Glutamatergic neuron (in vitro differentiated cells): ENCODE results near the gene CCZ1B. TPM values are rescaled to one million over a fixed set of nuclear protein-coding genes. Genes with fewer than 3 reads are reported as not detected.
"Not testable (repeated sequence)": the region's sequence is repeated elsewhere in the genome, so short reads cannot be mapped to it uniquely, and the experiment has no call there.

Source experiments
- DNase-seq: peaks from one replicate; pipeline ENCODE4 v3.0.0; 2022
- H3K27ac Mint-ChIP-seq: one replicate; pipeline ENCODE4 v1.8.0; 2020; ENCODE audit warnings: mild to moderate bottlenecking, mixed read lengths, inconsistent platforms; ENCODE audit not compliant: unreplicated experiment
- H3K27me3 Mint-ChIP-seq: one replicate; pipeline ENCODE4 v1.8.0; 2020; ENCODE audit warnings: mild to moderate bottlenecking, moderate library complexity, mixed read lengths, inconsistent platforms; ENCODE audit not compliant: unreplicated experiment
- H3K36me3 Mint-ChIP-seq: one replicate; pipeline ENCODE4 v1.8.0; 2020; ENCODE audit warnings: mild to moderate bottlenecking, mixed read lengths, inconsistent platforms; ENCODE audit not compliant: unreplicated experiment
- H3K4me1 Mint-ChIP-seq: one replicate; pipeline ENCODE4 v1.8.0; 2020; ENCODE audit warnings: mild to moderate bottlenecking, low read depth, mixed read lengths, inconsistent platforms; ENCODE audit not compliant: unreplicated experiment
- H3K4me3 Mint-ChIP-seq: one replicate; pipeline ENCODE4 v1.8.0; 2020; ENCODE audit warnings: mild to moderate bottlenecking, mixed read lengths, inconsistent platforms; ENCODE audit not compliant: unreplicated experiment
- H3K9me3 Mint-ChIP-seq: one replicate; pipeline ENCODE4 v1.8.0; 2020; ENCODE audit warnings: mild to moderate bottlenecking, moderate library complexity, mixed read lengths, inconsistent platforms; ENCODE audit not compliant: unreplicated experiment
- total RNA-seq: library from RNA; stranded (reverse); fragmentation: NEBNext Ultra II Directional; extraction: Animal tissue kit (Norgen Biotek cat#: 25700); gene quantifications from one replicate; pipeline ENCODE4 v1.2.1, GENCODE V29; 2021; ENCODE audit not compliant: unreplicated experiment

The CCZ1B gene
- total RNA-seq, 1 donor from 2014 or later = 123 TPM

GRCh38 chr7:6807393-6807918 is 18.6 kb downstream of the CCZ1B start:
- H3K9me3 Mint-ChIP-seq, H3K27ac Mint-ChIP-seq, DNase-seq, H3K4me3 Mint-ChIP-seq, H3K4me1 Mint-ChIP-seq, H3K36me3 Mint-ChIP-seq, H3K27me3 Mint-ChIP-seq: not testable (repeated sequence)

GRCh38 chr7:6800331-6800730 is 25.7 kb downstream of the CCZ1B start:
- not testable (repeated sequence) for H3K4me1 Mint-ChIP-seq, H3K36me3 Mint-ChIP-seq, H3K27ac Mint-ChIP-seq, H3K4me3 Mint-ChIP-seq, H3K27me3 Mint-ChIP-seq, DNase-seq, H3K9me3 Mint-ChIP-seq

GRCh38 chr7:6799887-6800286 is 26.2 kb downstream of the CCZ1B start:
- not testable (repeated sequence) for H3K36me3 Mint-ChIP-seq, H3K4me1 Mint-ChIP-seq, H3K27me3 Mint-ChIP-seq, DNase-seq, H3K9me3 Mint-ChIP-seq, H3K4me3 Mint-ChIP-seq, H3K27ac Mint-ChIP-seq

- not testable (repeated sequence) for DNase-seq, H3K4me3 Mint-ChIP-seq, H3K36me3 Mint-ChIP-seq, H3K27me3 Mint-ChIP-seq, H3K9me3 Mint-ChIP-seq, H3K27ac Mint-ChIP-seq, H3K4me1 Mint-ChIP-seq
Measured at GRCh38 chr7:6798047-6798446, 28.0 kb downstream of the CCZ1B start.

- not testable (repeated sequence) for H3K36me3 Mint-ChIP-seq, H3K9me3 Mint-ChIP-seq, DNase-seq, H3K4me3 Mint-ChIP-seq, H3K27ac Mint-ChIP-seq, H3K27me3 Mint-ChIP-seq, H3K4me1 Mint-ChIP-seq
Measured at GRCh38 chr7:6797218-6797617, 28.9 kb downstream of the CCZ1B start.

- not testable (repeated sequence) for H3K27me3 Mint-ChIP-seq
Measured at GRCh38 chr7:6794276-6794675, 31.8 kb downstream of the CCZ1B start.

GRCh38 chr7:6792113-6792872 is 33.8 kb downstream of the CCZ1B start:
- H3K27me3 Mint-ChIP-seq, H3K4me1 Mint-ChIP-seq, DNase-seq, H3K27ac Mint-ChIP-seq, H3K4me3 Mint-ChIP-seq, H3K9me3 Mint-ChIP-seq, H3K36me3 Mint-ChIP-seq: not testable (repeated sequence)

More at GRCh38 chr7:6794276-6794675, 31.8 kb downstream of the CCZ1B start:
- H3K9me3 Mint-ChIP-seq, H3K36me3 Mint-ChIP-seq, H3K4me1 Mint-ChIP-seq, DNase-seq, H3K4me3 Mint-ChIP-seq, H3K27ac Mint-ChIP-seq: not testable (repeated sequence)

GRCh38 chr7:6789353-6789752 is 36.7 kb downstream of the CCZ1B start:
- DNase-seq, H3K4me3 Mint-ChIP-seq, H3K27ac Mint-ChIP-seq, H3K4me1 Mint-ChIP-seq, H3K36me3 Mint-ChIP-seq, H3K27me3 Mint-ChIP-seq, H3K9me3 Mint-ChIP-seq: not testable (repeated sequence)

- not testable (repeated sequence) for H3K4me3 Mint-ChIP-seq, H3K9me3 Mint-ChIP-seq, H3K4me1 Mint-ChIP-seq, H3K27ac Mint-ChIP-seq, DNase-seq, H3K27me3 Mint-ChIP-seq, H3K36me3 Mint-ChIP-seq
Measured at GRCh38 chr7:6781581-6781980, 44.5 kb downstream of the CCZ1B start.

- not testable (repeated sequence) for H3K4me1 Mint-ChIP-seq, H3K27me3 Mint-ChIP-seq, H3K4me3 Mint-ChIP-seq, H3K36me3 Mint-ChIP-seq, H3K27ac Mint-ChIP-seq, H3K9me3 Mint-ChIP-seq, DNase-seq
Measured at GRCh38 chr7:6761186-6761585, 64.9 kb downstream of the CCZ1B start.

- H3K36me3 Mint-ChIP-seq, H3K9me3 Mint-ChIP-seq, H3K27me3 Mint-ChIP-seq, H3K27ac Mint-ChIP-seq, H3K4me1 Mint-ChIP-seq, DNase-seq, H3K4me3 Mint-ChIP-seq: not testable (repeated sequence)
Measured at GRCh38 chr7:6753964-6754363, 72.1 kb downstream of the CCZ1B start, which contains the start of gene RSPH10B2. RSPH10B2 (plus strand) TSS chr7:6754103; CDS start chr7:6757678, 3,575 bp downstream.

GRCh38 chr7:6750173-6750572 is 75.9 kb downstream of the CCZ1B start:
- H3K27me3 Mint-ChIP-seq, H3K27ac Mint-ChIP-seq, H3K36me3 Mint-ChIP-seq, H3K4me1 Mint-ChIP-seq, DNase-seq, H3K4me3 Mint-ChIP-seq, H3K9me3 Mint-ChIP-seq: not testable (repeated sequence)
